HepG2 (cell line): ENCODE data around the gene GALNT17. TPM values are rescaled to one million over a fixed set of nuclear protein-coding genes. Genes with fewer than 3 reads are reported as not detected.

Experiments
- CEBPB ChIP-seq: IDR thresholded peaks from 2 replicates; pipeline ENCODE4 v1.6.1; 2011; ENCODE audit warnings: low read depth, low read length, improper control_type of control experiment, borderline replicate concordance
- GATA4 ChIP-seq: sonication (generic); IDR thresholded peaks from 2 replicates; pipeline ENCODE4 v1.6.1; 2016; ENCODE audit warnings: antibody characterized with exemption, low read depth, borderline replicate concordance
- JUND ChIP-seq: sonication (generic); formaldehyde crosslinking; IDR thresholded peaks from 2 replicates; pipeline ENCODE4 v1.8.0; 2022; ENCODE audit warnings: mild to moderate bottlenecking, missing genetic modification reagents
- NFATC3 ChIP-seq: sonication (generic); formaldehyde crosslinking; IDR thresholded peaks from 2 replicates; pipeline ENCODE4 v1.5.1; 2020; ENCODE audit warnings: mild to moderate bottlenecking, missing genetic modification reagents
- SP1 ChIP-seq, 2 experiments: fragments of 450-650 bp in 1 of 2; sonication (generic) in 1 of 2; formaldehyde crosslinking in 1 of 2; IDR thresholded peaks; 2 replicates each; pipeline versions ENCODE4 v1.4.0 to v1.6.1; 2016 to 2020; ENCODE audit warnings: missing genetic modification reagents in 1 of 2
- WIZ ChIP-seq: sonication (generic); formaldehyde crosslinking; IDR thresholded peaks from 2 replicates; pipeline ENCODE4 v1.5.1; 2020; ENCODE audit warnings: mild to moderate bottlenecking, missing genetic modification reagents
- ZEB1 ChIP-seq: IDR thresholded peaks from 2 replicates; pipeline ENCODE4 v1.6.1; 2012; ENCODE audit warnings: mild to moderate bottlenecking, low read depth, inconsistent platforms; ENCODE audit not compliant: insufficient replicate concordance
- polyA plus RNA-seq, 8 experiments: library from polyadenylated mRNA; depleted of rRNA in 3 of 8; stranded (reverse) in 7 of 8; unstranded in 1 of 8; fragments of >200 nt; fragmentation: Illumina TruSeq in 4 of 8; extraction: Trizol in 4 of 8; gene quantifications; 2 replicates each; pipeline versions ENCODE4 v1.2.1 to v1.2.3, GENCODE V29; 2011 to 2016; ENCODE audit warnings: low read depth in 4 of 8, missing spikeins in 1 of 8, mixed read lengths in 1 of 8; ENCODE audit not compliant: insufficient read depth in 1 of 8
- total RNA-seq, 5 experiments: library from RNA; depleted of rRNA; stranded (reverse); fragments of >200 nt; fragmentation: Illumina TruSeq; extraction: Trizol; gene quantifications; 2 replicates each; pipeline ENCODE4 v1.2.3, GENCODE V29; 2016; ENCODE audit warnings: low read depth in 1 of 5
- TF ChIP-seq, protein P1 (sequence below): sonication (generic); formaldehyde crosslinking; IDR thresholded peaks from 2 replicates; pipeline ENCODE4 v1.4.0; 2020; ENCODE audit warnings: missing genetic modification reagents, borderline replicate concordance
- TF ChIP-seq, protein P2 (sequence below): sonication (generic); formaldehyde crosslinking; IDR thresholded peaks from 2 replicates; pipeline ENCODE4 v1.4.0; 2020; ENCODE audit warnings: missing genetic modification reagents, borderline replicate concordance
- TF ChIP-seq, protein P3 (sequence below): sonication (generic); formaldehyde crosslinking; IDR thresholded peaks from 2 replicates; pipeline ENCODE4 v1.5.0; 2020; ENCODE audit warnings: missing genetic modification reagents
- TF ChIP-seq, protein P4 (sequence below): sonication (generic); formaldehyde crosslinking; IDR thresholded peaks from 2 replicates; pipeline ENCODE4 v1.5.0; 2020; ENCODE audit warnings: mild to moderate bottlenecking, missing genetic modification reagents
- TF ChIP-seq, protein P5 (sequence below): IDR thresholded peaks from 2 replicates; pipeline ENCODE4 v1.6.1; 2016; ENCODE audit warnings: missing genetic modification reagents, missing compliant biosample characterization

Gene GALNT17
- total and polyA plus RNA-seq, 2 of the 13 experiments (the other 11 are each of a cell fraction or from before 2014, with no cell fraction given): not detected

DNA sequence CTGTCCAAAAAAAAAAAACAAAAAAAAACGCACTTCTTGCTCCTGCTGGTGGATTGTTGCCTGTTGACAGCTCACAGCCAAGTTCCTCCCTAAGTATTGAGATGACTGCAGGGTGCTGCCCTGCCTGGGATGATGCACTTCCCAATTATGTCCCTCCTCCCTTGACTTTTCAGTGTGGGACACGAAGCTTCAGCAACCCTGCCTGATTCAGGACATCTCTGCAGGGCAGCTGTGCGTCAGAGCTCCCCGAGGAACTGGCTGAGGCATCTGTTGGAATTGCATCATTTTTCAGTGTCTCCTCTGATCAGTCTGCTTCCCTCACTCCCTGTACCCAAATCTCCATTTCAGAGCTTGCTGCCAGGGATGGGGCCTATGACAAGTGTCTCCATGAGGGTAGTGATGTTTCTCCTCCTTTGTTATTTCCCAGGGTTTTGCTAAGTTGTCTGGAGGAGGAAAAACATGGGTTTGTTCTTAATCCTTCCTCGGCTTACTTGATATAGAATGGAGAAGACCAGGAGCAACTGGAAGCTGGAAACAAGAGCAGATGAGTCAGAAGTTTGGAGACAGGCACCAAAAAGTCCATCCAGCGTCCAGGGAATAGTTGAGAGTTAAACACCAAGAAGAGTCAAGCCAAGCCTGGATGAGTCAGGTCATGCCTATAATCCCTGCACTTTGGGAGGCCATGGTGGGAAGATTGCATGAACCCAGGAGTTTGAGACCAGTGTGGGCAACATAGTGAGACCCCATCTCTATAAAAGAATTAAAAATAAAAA lies 355.1 kb downstream of the GALNT17 start (continued):
- TF ChIP-seq, protein P1, sequence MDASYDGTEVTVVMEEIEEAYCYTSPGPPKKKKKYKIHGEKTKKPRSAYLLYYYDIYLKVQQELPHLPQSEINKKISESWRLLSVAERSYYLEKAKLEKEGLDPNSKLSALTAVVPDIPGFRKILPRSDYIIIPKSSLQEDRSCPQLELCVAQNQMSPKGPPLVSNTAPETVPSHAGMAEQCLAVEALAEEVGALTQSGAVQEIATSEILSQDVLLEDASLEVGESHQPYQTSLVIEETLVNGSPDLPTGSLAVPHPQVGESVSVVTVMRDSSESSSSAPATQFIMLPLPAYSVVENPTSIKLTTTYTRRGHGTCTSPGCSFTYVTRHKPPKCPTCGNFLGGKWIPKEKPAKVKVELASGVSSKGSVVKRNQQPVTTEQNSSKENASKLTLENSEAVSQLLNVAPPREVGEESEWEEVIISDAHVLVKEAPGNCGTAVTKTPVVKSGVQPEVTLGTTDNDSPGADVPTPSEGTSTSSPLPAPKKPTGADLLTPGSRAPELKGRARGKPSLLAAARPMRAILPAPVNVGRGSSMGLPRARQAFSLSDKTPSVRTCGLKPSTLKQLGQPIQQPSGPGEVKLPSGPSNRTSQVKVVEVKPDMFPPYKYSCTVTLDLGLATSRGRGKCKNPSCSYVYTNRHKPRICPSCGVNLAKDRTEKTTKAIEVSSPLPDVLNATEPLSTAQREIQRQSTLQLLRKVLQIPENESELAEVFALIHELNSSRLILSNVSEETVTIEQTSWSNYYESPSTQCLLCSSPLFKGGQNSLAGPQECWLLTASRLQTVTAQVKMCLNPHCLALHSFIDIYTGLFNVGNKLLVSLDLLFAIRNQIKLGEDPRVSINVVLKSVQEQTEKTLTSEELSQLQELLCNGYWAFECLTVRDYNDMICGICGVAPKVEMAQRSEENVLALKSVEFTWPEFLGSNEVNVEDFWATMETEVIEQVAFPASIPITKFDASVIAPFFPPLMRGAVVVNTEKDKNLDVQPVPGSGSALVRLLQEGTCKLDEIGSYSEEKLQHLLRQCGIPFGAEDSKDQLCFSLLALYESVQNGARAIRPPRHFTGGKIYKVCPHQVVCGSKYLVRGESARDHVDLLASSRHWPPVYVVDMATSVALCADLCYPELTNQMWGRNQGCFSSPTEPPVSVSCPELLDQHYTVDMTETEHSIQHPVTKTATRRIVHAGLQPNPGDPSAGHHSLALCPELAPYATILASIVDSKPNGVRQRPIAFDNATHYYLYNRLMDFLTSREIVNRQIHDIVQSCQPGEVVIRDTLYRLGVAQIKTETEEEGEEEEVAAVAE (CRISPR knock-in tag): no peak
- TF ChIP-seq NFATC3 (CRISPR knock-in tag) (no peak), SP1 (IDR thresholded peaks at IDR 0.05) (no peak), SP1 (CRISPR knock-in tag; IDR thresholded peaks at IDR 0.05) (no peak), CEBPB (no peak), GATA4 (no peak), WIZ (no peak), JUND (CRISPR knock-in tag) (no peak), ZEB1 (no peak)
- TF ChIP-seq, protein P2, sequence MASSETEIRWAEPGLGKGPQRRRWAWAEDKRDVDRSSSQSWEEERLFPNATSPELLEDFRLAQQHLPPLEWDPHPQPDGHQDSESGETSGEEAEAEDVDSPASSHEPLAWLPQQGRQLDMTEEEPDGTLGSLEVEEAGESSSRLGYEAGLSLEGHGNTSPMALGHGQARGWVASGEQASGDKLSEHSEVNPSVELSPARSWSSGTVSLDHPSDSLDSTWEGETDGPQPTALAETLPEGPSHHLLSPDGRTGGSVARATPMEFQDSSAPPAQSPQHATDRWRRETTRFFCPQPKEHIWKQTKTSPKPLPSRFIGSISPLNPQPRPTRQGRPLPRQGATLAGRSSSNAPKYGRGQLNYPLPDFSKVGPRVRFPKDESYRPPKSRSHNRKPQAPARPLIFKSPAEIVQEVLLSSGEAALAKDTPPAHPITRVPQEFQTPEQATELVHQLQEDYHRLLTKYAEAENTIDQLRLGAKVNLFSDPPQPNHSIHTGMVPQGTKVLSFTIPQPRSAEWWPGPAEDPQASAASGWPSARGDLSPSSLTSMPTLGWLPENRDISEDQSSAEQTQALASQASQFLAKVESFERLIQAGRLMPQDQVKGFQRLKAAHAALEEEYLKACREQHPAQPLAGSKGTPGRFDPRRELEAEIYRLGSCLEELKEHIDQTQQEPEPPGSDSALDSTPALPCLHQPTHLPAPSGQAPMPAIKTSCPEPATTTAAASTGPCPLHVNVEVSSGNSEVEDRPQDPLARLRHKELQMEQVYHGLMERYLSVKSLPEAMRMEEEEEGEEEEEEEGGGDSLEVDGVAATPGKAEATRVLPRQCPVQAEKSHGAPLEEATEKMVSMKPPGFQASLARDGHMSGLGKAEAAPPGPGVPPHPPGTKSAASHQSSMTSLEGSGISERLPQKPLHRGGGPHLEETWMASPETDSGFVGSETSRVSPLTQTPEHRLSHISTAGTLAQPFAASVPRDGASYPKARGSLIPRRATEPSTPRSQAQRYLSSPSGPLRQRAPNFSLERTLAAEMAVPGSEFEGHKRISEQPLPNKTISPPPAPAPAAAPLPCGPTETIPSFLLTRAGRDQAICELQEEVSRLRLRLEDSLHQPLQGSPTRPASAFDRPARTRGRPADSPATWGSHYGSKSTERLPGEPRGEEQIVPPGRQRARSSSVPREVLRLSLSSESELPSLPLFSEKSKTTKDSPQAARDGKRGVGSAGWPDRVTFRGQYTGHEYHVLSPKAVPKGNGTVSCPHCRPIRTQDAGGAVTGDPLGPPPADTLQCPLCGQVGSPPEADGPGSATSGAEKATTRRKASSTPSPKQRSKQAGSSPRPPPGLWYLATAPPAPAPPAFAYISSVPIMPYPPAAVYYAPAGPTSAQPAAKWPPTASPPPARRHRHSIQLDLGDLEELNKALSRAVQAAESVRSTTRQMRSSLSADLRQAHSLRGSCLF: no peak
- TF ChIP-seq, protein P3, sequence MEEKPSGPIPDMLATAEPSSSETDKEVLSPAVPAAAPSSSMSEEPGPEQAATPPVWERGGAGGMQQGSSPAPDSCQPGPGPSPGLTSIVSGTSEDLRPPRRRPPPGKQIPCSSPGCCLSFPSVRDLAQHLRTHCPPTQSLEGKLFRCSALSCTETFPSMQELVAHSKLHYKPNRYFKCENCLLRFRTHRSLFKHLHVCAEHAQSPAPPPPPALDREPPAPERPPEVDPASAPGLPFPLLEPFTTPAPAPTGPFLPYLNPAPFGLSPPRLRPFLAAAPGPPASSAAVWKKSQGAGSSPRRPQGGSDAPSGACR (CRISPR knock-in tag): no peak
- TF ChIP-seq, protein P4, sequence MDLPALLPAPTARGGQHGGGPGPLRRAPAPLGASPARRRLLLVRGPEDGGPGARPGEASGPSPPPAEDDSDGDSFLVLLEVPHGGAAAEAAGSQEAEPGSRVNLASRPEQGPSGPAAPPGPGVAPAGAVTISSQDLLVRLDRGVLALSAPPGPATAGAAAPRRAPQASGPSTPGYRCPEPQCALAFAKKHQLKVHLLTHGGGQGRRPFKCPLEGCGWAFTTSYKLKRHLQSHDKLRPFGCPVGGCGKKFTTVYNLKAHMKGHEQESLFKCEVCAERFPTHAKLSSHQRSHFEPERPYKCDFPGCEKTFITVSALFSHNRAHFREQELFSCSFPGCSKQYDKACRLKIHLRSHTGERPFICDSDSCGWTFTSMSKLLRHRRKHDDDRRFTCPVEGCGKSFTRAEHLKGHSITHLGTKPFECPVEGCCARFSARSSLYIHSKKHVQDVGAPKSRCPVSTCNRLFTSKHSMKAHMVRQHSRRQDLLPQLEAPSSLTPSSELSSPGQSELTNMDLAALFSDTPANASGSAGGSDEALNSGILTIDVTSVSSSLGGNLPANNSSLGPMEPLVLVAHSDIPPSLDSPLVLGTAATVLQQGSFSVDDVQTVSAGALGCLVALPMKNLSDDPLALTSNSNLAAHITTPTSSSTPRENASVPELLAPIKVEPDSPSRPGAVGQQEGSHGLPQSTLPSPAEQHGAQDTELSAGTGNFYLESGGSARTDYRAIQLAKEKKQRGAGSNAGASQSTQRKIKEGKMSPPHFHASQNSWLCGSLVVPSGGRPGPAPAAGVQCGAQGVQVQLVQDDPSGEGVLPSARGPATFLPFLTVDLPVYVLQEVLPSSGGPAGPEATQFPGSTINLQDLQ (CRISPR knock-in tag): no peak
- TF ChIP-seq, protein P5, sequence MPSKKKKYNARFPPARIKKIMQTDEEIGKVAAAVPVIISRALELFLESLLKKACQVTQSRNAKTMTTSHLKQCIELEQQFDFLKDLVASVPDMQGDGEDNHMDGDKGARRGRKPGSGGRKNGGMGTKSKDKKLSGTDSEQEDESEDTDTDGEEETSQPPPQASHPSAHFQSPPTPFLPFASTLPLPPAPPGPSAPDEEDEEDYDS: no peak
